AG04449 (cell line): ENCODE results near the gene TASP1.

Experiments
- CTCF ChIA-PET: fragments of 350-600 bp; formaldehyde crosslinking; extraction: SDS; loops from one replicate; lab custom pipeline; 2021; ENCODE audit warnings: antibody characterized with exemption; lab: Yijun Ruan, JAX
- POLR2A ChIA-PET: fragments of 400-600, 350-600 bp; formaldehyde crosslinking; extraction: SDS; loops from one replicate; lab custom pipeline; 2020; ENCODE audit warnings: antibody characterized with exemption, inconsistent platforms; lab: Yijun Ruan, JAX
- DNase-seq: peaks from one replicate; pipeline ENCODE4 v3.0.0-alpha.2; 2010; ENCODE audit warnings: low read depth, low spot score
- H3K4me3 ChIP-seq: 2 replicates; pipeline ENCODE4 v1.5.1; 2011; ENCODE audit warnings: low read depth, mild to moderate bottlenecking, control low read depth, low read length
- TF ChIP-seq, protein P1 (sequence below): IDR thresholded peaks from one replicate; pipeline ENCODE4 v1.5.1; 2011; ENCODE audit warnings: mild to moderate bottlenecking, moderate library complexity, low read length, control low read depth, inconsistent platforms; ENCODE audit not compliant: insufficient read depth; ENCODE audit errors: missing control alignments

Gene TASP1

GRCh38 chr20:13525225-13525940 is 113.3 kb downstream of the TASP1 start:
- DNase-seq = peak; percentile 86
- H3K4me3 ChIP-seq = no peak overlapping the region
- TF ChIP-seq, protein P1, sequence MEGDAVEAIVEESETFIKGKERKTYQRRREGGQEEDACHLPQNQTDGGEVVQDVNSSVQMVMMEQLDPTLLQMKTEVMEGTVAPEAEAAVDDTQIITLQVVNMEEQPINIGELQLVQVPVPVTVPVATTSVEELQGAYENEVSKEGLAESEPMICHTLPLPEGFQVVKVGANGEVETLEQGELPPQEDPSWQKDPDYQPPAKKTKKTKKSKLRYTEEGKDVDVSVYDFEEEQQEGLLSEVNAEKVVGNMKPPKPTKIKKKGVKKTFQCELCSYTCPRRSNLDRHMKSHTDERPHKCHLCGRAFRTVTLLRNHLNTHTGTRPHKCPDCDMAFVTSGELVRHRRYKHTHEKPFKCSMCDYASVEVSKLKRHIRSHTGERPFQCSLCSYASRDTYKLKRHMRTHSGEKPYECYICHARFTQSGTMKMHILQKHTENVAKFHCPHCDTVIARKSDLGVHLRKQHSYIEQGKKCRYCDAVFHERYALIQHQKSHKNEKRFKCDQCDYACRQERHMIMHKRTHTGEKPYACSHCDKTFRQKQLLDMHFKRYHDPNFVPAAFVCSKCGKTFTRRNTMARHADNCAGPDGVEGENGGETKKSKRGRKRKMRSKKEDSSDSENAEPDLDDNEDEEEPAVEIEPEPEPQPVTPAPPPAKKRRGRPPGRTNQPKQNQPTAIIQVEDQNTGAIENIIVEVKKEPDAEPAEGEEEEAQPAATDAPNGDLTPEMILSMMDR = no peak
- ChIA-PET CTCF (interaction anchor here (1.6 kb wide), 1 partner anchor 21 kb away, joined by 9 read pairs; no protein-coding TSS in a partner anchor), POLR2A (interaction anchor here (1.0 kb wide), 1 partner anchor 177 kb away, joined by 3 read pairs; no protein-coding TSS in a partner anchor)

DNA sequence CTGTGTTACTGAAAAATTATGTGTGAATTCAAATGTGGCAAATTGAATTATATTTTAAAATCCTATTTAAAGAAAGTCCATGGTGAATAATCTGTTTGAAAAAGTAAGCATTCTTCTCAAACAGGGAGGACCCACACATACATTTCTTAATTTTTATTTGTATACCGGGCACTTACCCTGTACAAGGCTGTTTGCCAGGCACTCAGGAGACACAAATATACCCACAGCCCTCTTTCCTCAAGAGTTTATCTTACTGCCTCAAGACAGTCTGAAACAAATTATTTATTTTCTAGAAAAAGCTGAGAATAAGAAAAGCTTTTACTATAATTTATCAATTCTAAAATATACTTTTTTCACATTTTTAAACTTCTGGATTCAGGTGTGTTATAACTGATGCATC is 114.4 kb downstream of the TASP1 start:
- no peak for DNase-seq
- CTCF ChIA-PET = interaction anchor here (1.6 kb wide), 1 partner anchor 22 kb away, joined by 9 read pairs; no protein-coding TSS in a partner anchor
- H3K4me3 ChIP-seq = no peak overlapping the region
- POLR2A ChIA-PET = no interaction called here
- TF ChIP-seq, protein P1 = no peak

GRCh38 chr20:13517831-13518230 is 120.9 kb downstream of the TASP1 start:
- no peak overlapping the region for H3K4me3 ChIP-seq
- TF ChIP-seq, protein P1 = no peak
- no peak for DNase-seq
- POLR2A ChIA-PET = no interaction called here
- CTCF ChIA-PET = no interaction called here

- no peak for DNase-seq
- no peak overlapping the region for H3K4me3 ChIP-seq
- CTCF ChIA-PET = interaction anchor here (1.0 to 1.2 kb wide), 2 partner anchors 31 to 57 kb away, joined by 3 read pairs; no protein-coding TSS in a partner anchor
- POLR2A ChIA-PET = no interaction called here
- TF ChIP-seq, protein P1 = no peak
Measured at GRCh38 chr20:13515796-13516558, 122.8 kb downstream of the TASP1 start.

DNA sequence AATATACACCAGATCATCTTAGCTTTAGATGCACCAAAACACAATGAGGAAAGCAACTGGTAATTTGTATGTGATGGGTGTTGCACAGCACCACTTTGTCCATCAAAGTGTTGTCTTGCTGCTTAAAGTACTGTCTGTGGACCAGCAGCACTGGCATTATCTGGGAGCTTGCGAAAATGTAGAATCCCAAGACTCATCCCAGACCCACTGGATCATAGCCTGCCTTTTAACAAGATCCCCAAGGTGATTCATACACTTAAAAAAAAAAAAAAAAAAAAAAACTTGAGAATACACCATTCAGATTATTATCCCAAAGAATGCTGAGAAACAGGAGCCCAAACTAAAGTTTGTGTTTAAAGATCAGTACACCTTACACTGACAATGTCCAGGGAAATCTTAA is 123.4 kb downstream of the TASP1 start:
- H3K4me3 ChIP-seq = no peak overlapping the region
- ChIA-PET CTCF (interaction anchor here (1.0 kb wide), 1 partner anchor 31 kb away, joined by 3 read pairs; no protein-coding TSS in a partner anchor), POLR2A (no interaction called here)
- TF ChIP-seq, protein P1 = no peak
- no peak for DNase-seq
